HepG2 (cell line): ENCODE data around the gene TSNAXIP1. TPM values are rescaled to one million over a fixed set of nuclear protein-coding genes. Genes with fewer than 3 reads are reported as not detected.

Source experiments
- FOXP1 ChIP-seq, 2 experiments: fragments of 450-650 bp in 1 of 2; IDR thresholded peaks; 2 replicates each; pipeline ENCODE4 v1.6.1; 2017 to 2018; ENCODE audit warnings: antibody characterized with exemption in 1 of 2
- HMGXB4 ChIP-seq, 2 experiments: sonication (generic) in 1 of 2; formaldehyde crosslinking in 1 of 2; IDR thresholded peaks; 2 replicates each; pipeline versions ENCODE4 v1.4.0 to v1.6.1; 2018 to 2020; ENCODE audit warnings: missing genetic modification reagents in 2 of 2, borderline replicate concordance in 1 of 2, low read depth in 1 of 2, mild to moderate bottlenecking in 1 of 2, missing biosample characterization in 1 of 2
- HNF1B ChIP-seq: sonication (generic); formaldehyde crosslinking; IDR thresholded peaks from 2 replicates; pipeline ENCODE4 v1.5.1; 2020; ENCODE audit warnings: mild to moderate bottlenecking, moderate library complexity, missing genetic modification reagents
- MLX ChIP-seq: IDR thresholded peaks from 2 replicates; pipeline ENCODE4 v1.6.1; 2016
- SALL1 ChIP-seq: sonication (generic); formaldehyde crosslinking; IDR thresholded peaks from 2 replicates; pipeline ENCODE4 v1.8.0; 2022; ENCODE audit warnings: mild to moderate bottlenecking, missing genetic modification reagents
- SCMH1 ChIP-seq: sonication (generic); formaldehyde crosslinking; IDR thresholded peaks from 2 replicates; pipeline ENCODE4 v1.9.0; 2021; ENCODE audit warnings: missing genetic modification reagents, mild to moderate bottlenecking, borderline replicate concordance
- TRAFD1 ChIP-seq: sonication (generic); formaldehyde crosslinking; IDR thresholded peaks from 2 replicates; pipeline ENCODE4 v1.5.1; 2020; ENCODE audit warnings: missing genetic modification reagents, mild to moderate bottlenecking, borderline replicate concordance
- ZNF142 ChIP-seq: sonication (generic); formaldehyde crosslinking; IDR thresholded peaks from 2 replicates; pipeline ENCODE4 v1.4.0; 2020; ENCODE audit warnings: missing genetic modification reagents
- ZNF557 ChIP-seq: sonication (generic); formaldehyde crosslinking; IDR thresholded peaks from 2 replicates; pipeline ENCODE4 v1.4.0; 2020; ENCODE audit warnings: missing genetic modification reagents
- polyA plus RNA-seq, 8 experiments: library from polyadenylated mRNA; depleted of rRNA in 3 of 8; stranded (reverse) in 7 of 8; unstranded in 1 of 8; fragments of >200 nt; fragmentation: Illumina TruSeq in 4 of 8; extraction: Trizol in 4 of 8; gene quantifications; 2 replicates each; pipeline versions ENCODE4 v1.2.1 to v1.2.3, GENCODE V29; 2011 to 2016; ENCODE audit warnings: low read depth in 4 of 8, missing spikeins in 1 of 8, mixed read lengths in 1 of 8; ENCODE audit not compliant: insufficient read depth in 1 of 8
- total RNA-seq, 5 experiments: library from RNA; depleted of rRNA; stranded (reverse); fragments of >200 nt; fragmentation: Illumina TruSeq; extraction: Trizol; gene quantifications; 2 replicates each; pipeline ENCODE4 v1.2.3, GENCODE V29; 2016; ENCODE audit warnings: low read depth in 1 of 5

The TSNAXIP1 gene
- total and polyA plus RNA-seq, 2 of the 13 experiments (the other 11 are each of a cell fraction or from before 2014, with no cell fraction given): 0.37 to 0.86 TPM

- 0 out of 2 replicates have a peak, but pooled peaks have one; percentile 44 for TF ChIP-seq HNF1B (CRISPR knock-in tag)
- no peak for TF ChIP-seq SCMH1
- peak; percentile 47; the same call in 1 of the 2 replicates for TF ChIP-seq MLX (CRISPR knock-in tag)
- 0 out of 4 replicates have a peak, but pooled peaks of 1 of the 2 experiments have one; percentile 21 for TF ChIP-seq HMGXB4 (CRISPR knock-in tag; IDR thresholded peaks at IDR 0.05; ENCODE audit: borderline replicate concordance in 1 of 2, low read depth in 1 of 2)
- no peak for TF ChIP-seq ZNF142 (CRISPR knock-in tag)
- peak; percentile 78 for TF ChIP-seq SALL1 (CRISPR knock-in tag)
- no peak for TF ChIP-seq ZNF557
- TF ChIP-seq TRAFD1 (CRISPR knock-in tag): peak; percentile 63; the same call in 1 of the 2 replicates
- peak; percentile 87 for TF ChIP-seq FOXP1 (IDR thresholded peaks at IDR 0.05)
- peak; percentile 93 for TF ChIP-seq FOXP1 (CRISPR knock-in tag; IDR thresholded peaks at IDR 0.05)
Observed at GRCh38 chr16:67857547-67858233, 51.0 kb downstream of the TSNAXIP1 start (continued).
